ENCODE data around the gene BRSK1.

Gene BRSK1

GRCh38 chr19:55283548-55284377, at the start of gene BRSK1:
TSS of gene BRSK1 (plus strand) at chr19:55283997. CDS start at chr19:55284443, 446 bp downstream.
- no peak for FAIRE-seq

GRCh38 chr19:55238030-55238429, 45.8 kb upstream of the BRSK1 start:
- FAIRE-seq = no peak

- no peak for FAIRE-seq
Measured at GRCh38 chr19:55239004-55239403, 44.8 kb upstream of the BRSK1 start.

GRCh38 chr19:55240713-55241020, 43.1 kb upstream of the BRSK1 start:
- FAIRE-seq = no peak

- FAIRE-seq = no peak
Measured at GRCh38 chr19:55241143-55241934, 42.5 kb upstream of the BRSK1 start.

- FAIRE-seq = no peak
Measured at GRCh38 chr19:55241935-55242464, 41.8 kb upstream of the BRSK1 start.

GRCh38 chr19:55242517-55242916, 41.3 kb upstream of the BRSK1 start:
- FAIRE-seq = no peak

GRCh38 chr19:55244004-55244680, 39.7 kb upstream of the BRSK1 start:
- FAIRE-seq = no peak

- no peak for FAIRE-seq
Measured at GRCh38 chr19:55245236-55245904, 38.4 kb upstream of the BRSK1 start.

- no peak for FAIRE-seq
Measured at GRCh38 chr19:55246462-55247451, 37.0 kb upstream of the BRSK1 start.

GRCh38 chr19:55247621-55248099, 36.1 kb upstream of the BRSK1 start:
- FAIRE-seq = no peak

- no peak for FAIRE-seq
Measured at GRCh38 chr19:55248166-55248675, 35.6 kb upstream of the BRSK1 start.

GRCh38 chr19:55248704-55249103, 35.1 kb upstream of the BRSK1 start:
- FAIRE-seq = no peak

GRCh38 chr19:55249841-55250240, 34.0 kb upstream of the BRSK1 start:
- no peak for FAIRE-seq

GRCh38 chr19:55250262-55251036, 33.3 kb upstream of the BRSK1 start:
- FAIRE-seq = no peak

- FAIRE-seq = no peak
Measured at GRCh38 chr19:55251341-55252081, 32.3 kb upstream of the BRSK1 start.

- no peak for FAIRE-seq
Measured at GRCh38 chr19:55252760-55253663, 30.8 kb upstream of the BRSK1 start.

GRCh38 chr19:55253842-55254624, 29.8 kb upstream of the BRSK1 start:
- FAIRE-seq = no peak
